ENCODE measurements around the gene NRXN3. TPM values are rescaled to one million over a fixed set of nuclear protein-coding genes. Genes with fewer than 3 reads are reported as not detected.
"Not testable (repeated sequence)": the region's sequence is repeated elsewhere in the genome, so short reads cannot be mapped to it uniquely, and the experiment has no call there.

The NRXN3 gene
- total RNA-seq, 2 experiments from 2014 or later = not detected

- Histone ChIP-seq H3K4me3 (ENCODE audit: low read depth, low read length, poor library complexity, severe bottlenecking) (no peak overlapping the region), H4K20me1 (ENCODE audit: insufficient read depth, low read length) (no peaks in the 10 kb centered on the region), H2AFZ (ENCODE audit: low read length) (no peak overlapping the region), H3K36me3 (ENCODE audit: insufficient read depth, low read length) (no peaks in the 10 kb centered on the region), H3K9me2 (ENCODE audit: insufficient read depth, low read length) (no peaks in the 10 kb centered on the region), H3K4me1 (ENCODE audit: insufficient read depth, low read length, poor library complexity, severe bottlenecking) (no peaks in the 10 kb centered on the region), H3K79me2 (ENCODE audit: insufficient read depth, low read depth, low read length) (no peaks in the 10 kb centered on the region), H3K27ac (ENCODE audit: low read depth, low read length, poor library complexity, severe bottlenecking) (no peak overlapping the region), H3K4me2 (ENCODE audit: low read length) (no peak overlapping the region), H3K9me3 (ENCODE audit: low read length) (no peaks in the 10 kb centered on the region)
- TF ChIP-seq CTCF (conservative IDR thresholded peaks at IDR 0.05; ENCODE audit: low read length) (no peak), EZH2phosphoT487 (IDR thresholded peaks at IDR 0.05; ENCODE audit: borderline replicate concordance, low read depth, low read length) (no peak)
- POLR2A ChIA-PET = interaction anchor here (0.6 to 1.1 kb wide), 4 partner anchors 12 to 1086 kb away, joined by 3 to 7 read pairs (median 4); no protein-coding TSS in a partner anchor
- no TSS peak for BruUV-seq (replicated peaks)
- CTCF ChIA-PET (ENCODE audit: unreplicated experiment) = no interaction called here
- intact Hi-C loops (cut with micrococcal nuclease; ENCODE audit: unreplicated experiment) = no loop called here
- no peak for DNase-seq (ENCODE audit: low spot score)
These were observed 1594.2 kb downstream of the NRXN3 start for GRCh38 chr14:79764323-79764722.

GRCh38 chr14:79766511-79766910, 1596.3 kb downstream of the NRXN3 start:
- Histone ChIP-seq H3K4me2 (ENCODE audit: low read length) (no peak overlapping the region), H3K4me1 (ENCODE audit: insufficient read depth, low read length, poor library complexity, severe bottlenecking) (no peaks in the 10 kb centered on the region), H3K36me3 (ENCODE audit: insufficient read depth, low read length) (no peaks in the 10 kb centered on the region), H3K27ac (ENCODE audit: low read depth, low read length, poor library complexity, severe bottlenecking) (no peak overlapping the region), H3K9me2 (ENCODE audit: insufficient read depth, low read length) (no peaks in the 10 kb centered on the region), H2AFZ (ENCODE audit: low read length) (no peak overlapping the region), H3K4me3 (ENCODE audit: low read depth, low read length, poor library complexity, severe bottlenecking) (no peak overlapping the region), H3K79me2 (ENCODE audit: insufficient read depth, low read depth, low read length) (no peaks in the 10 kb centered on the region), H4K20me1 (ENCODE audit: insufficient read depth, low read length) (no peaks in the 10 kb centered on the region), H3K9me3 (ENCODE audit: low read length) (no peaks in the 10 kb centered on the region)
- TF ChIP-seq EZH2phosphoT487 (IDR thresholded peaks at IDR 0.05; ENCODE audit: borderline replicate concordance, low read depth, low read length) (no peak), CTCF (conservative IDR thresholded peaks at IDR 0.05; ENCODE audit: low read length) (no peak)
- BruUV-seq (replicated peaks) = no TSS peak
- ChIA-PET POLR2A (interaction anchor here (0.6 kb wide), 1 partner anchor 36 kb away, joined by 5 read pairs; no protein-coding TSS in a partner anchor), CTCF (ENCODE audit: unreplicated experiment) (no interaction called here)
- DNase-seq (ENCODE audit: low spot score) = no peak
- intact Hi-C loops (cut with micrococcal nuclease; ENCODE audit: unreplicated experiment) = no loop called here

GRCh38 chr14:79767251-79767650, 1597.1 kb downstream of the NRXN3 start:
- Histone ChIP-seq H3K4me2 (ENCODE audit: low read length) (no peak overlapping the region), H3K36me3 (ENCODE audit: insufficient read depth, low read length) (no peaks in the 10 kb centered on the region), H3K79me2 (ENCODE audit: insufficient read depth, low read depth, low read length) (no peaks in the 10 kb centered on the region), H3K27ac (ENCODE audit: low read depth, low read length, poor library complexity, severe bottlenecking) (no peak overlapping the region), H2AFZ (ENCODE audit: low read length) (no peak overlapping the region), H3K9me2 (ENCODE audit: insufficient read depth, low read length) (no peaks in the 10 kb centered on the region), H3K9me3 (ENCODE audit: low read length) (no peaks in the 10 kb centered on the region), H4K20me1 (ENCODE audit: insufficient read depth, low read length) (no peaks in the 10 kb centered on the region), H3K4me1 (ENCODE audit: insufficient read depth, low read length, poor library complexity, severe bottlenecking) (no peaks in the 10 kb centered on the region), H3K4me3 (ENCODE audit: low read depth, low read length, poor library complexity, severe bottlenecking) (no peak overlapping the region)
- TF ChIP-seq EZH2phosphoT487 (IDR thresholded peaks at IDR 0.05; ENCODE audit: borderline replicate concordance, low read depth, low read length) (no peak), CTCF (conservative IDR thresholded peaks at IDR 0.05; ENCODE audit: low read length) (no peak)
- no TSS peak for BruUV-seq (replicated peaks)
- intact Hi-C loops (cut with micrococcal nuclease; ENCODE audit: unreplicated experiment) = no loop called here
- POLR2A ChIA-PET = no interaction called here
- CTCF ChIA-PET (ENCODE audit: unreplicated experiment) = no interaction called here
- no peak for DNase-seq (ENCODE audit: low spot score)

- H3K36me3 ChIP-seq (ENCODE audit: insufficient read depth, low read length); H3K9me2 ChIP-seq (ENCODE audit: insufficient read depth, low read length); intact Hi-C loops (cut with micrococcal nuclease; ENCODE audit: unreplicated experiment); POLR2A ChIA-PET; H4K20me1 ChIP-seq (ENCODE audit: insufficient read depth, low read length); H3K4me1 ChIP-seq (ENCODE audit: insufficient read depth, low read length, poor library complexity, severe bottlenecking); CTCF ChIA-PET (ENCODE audit: unreplicated experiment); H3K4me2 ChIP-seq (ENCODE audit: low read length); H2AFZ ChIP-seq (ENCODE audit: low read length); BruUV-seq (replicated peaks); DNase-seq (ENCODE audit: low spot score); H3K79me2 ChIP-seq (ENCODE audit: insufficient read depth, low read depth, low read length); H3K9me3 ChIP-seq (ENCODE audit: low read length); H3K4me3 ChIP-seq (ENCODE audit: low read depth, low read length, poor library complexity, severe bottlenecking); H3K27ac ChIP-seq (ENCODE audit: low read depth, low read length, poor library complexity, severe bottlenecking): not testable (repeated sequence)
These were observed 1597.5 kb downstream of the NRXN3 start for GRCh38 chr14:79767721-79768120.
